ENCODE measurements around the gene MARK2.

Gene MARK2

GRCh38 chr11:63952570-63952969 lies 113.7 kb downstream of the MARK2 start:
- TF ChIP-seq CTCF (IDR thresholded peaks at IDR 0.05; ENCODE audit: low read depth, low read length) = no peak
- no peak overlapping the region for H3K4me3 ChIP-seq (ENCODE audit: low read depth, low read length)

- H3K4me3 ChIP-seq (ENCODE audit: low read depth, low read length) = no peak overlapping the region
- no peak for TF ChIP-seq CTCF (IDR thresholded peaks at IDR 0.05; ENCODE audit: low read depth, low read length)
These were observed 119.1 kb downstream of the MARK2 start for GRCh38 chr11:63958008-63958407.
